G401 (cell line): ENCODE measurements around the gene FAM149A. TPM values are rescaled to one million over a fixed set of nuclear protein-coding genes. Genes with fewer than 3 reads are reported as not detected.

Experiments used
- DNase-seq: peaks from one replicate; pipeline ENCODE4 v3.0.0-alpha.2; 2015; ENCODE audit warnings: low spot score
- in situ Hi-C: cut with HindIII; loops from 2 replicates; pipeline ENCODE4 v1.10.0; 2016; ENCODE audit warnings: low sequenced_read_pairs, mixed read lengths
- total RNA-seq: library from RNA; depleted of rRNA; stranded (reverse); fragments of >200 nt; shearing (Covaris generic); gene quantifications from 2 replicates; pipeline ENCODE4 v1.2.3, GENCODE V29; 2014

The FAM149A gene
- total RNA-seq, 1 experiment from 2014 or later, result 4.3 TPM

DNA sequence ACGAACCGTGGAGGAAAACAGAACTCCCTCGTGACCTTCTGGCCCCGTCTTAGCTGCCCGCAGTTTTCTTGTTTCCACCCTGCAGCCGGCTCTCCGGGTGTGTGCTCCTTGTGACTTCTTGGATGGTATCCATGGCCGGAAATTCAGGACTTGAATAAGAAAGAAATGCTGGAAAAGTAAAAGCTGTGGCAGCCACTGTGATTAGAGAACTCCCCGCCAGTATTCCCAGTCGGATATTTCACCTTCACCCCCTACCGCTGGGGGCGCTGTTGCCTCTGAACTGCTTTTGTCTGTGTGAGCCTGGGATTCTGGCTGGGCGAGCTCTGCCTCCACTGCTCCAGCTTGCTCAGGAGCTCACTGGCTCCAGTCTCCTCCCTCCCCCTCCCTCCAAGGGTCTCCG is 45.4 kb downstream of the FAM149A start:
- in situ Hi-C loops, result no loop called here
- peak; percentile 21 for DNase-seq

DNA sequence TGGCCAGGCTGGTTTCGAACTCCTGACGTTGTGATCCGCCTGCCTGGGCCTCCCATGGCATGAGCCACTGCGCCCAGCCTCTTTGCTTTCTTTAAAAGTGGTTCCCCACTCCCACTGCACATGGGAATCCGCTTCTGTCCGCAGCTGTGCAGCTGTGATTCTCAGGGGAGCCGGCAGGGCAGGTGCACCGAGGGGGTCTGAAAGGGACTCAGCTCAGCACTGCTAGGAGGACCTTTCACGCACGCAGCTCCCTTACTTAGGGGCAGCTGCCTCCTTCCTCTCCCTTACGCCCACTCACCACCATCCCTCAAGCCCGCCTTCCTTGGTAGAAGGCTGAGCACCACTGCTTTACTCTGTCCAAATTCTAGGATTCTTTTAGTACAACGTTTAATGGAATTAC is 46.4 kb downstream of the FAM149A start:
- no peak for DNase-seq
- in situ Hi-C loops, result no loop called here

DNA sequence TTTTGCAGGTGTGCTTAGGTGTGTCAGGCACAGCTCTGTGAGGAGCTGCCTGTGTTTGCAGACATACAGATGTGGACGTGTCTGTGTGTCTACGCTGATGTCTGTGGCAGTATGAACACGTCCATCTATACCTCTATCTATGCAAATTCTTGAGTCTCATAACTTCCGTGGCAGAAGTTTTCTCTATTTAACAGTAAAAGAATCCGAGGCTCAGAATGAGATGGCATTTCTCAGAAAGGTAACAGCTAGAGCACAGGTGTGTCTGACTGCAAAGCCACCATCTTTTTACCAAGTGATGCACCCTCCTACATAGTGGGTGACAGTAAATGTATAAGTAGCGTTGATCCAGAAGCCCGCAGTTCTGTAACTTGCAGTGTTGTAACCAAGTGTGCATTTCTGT is 47.0 kb downstream of the FAM149A start:
- no peak for DNase-seq
- in situ Hi-C loops, result no loop called here

DNA sequence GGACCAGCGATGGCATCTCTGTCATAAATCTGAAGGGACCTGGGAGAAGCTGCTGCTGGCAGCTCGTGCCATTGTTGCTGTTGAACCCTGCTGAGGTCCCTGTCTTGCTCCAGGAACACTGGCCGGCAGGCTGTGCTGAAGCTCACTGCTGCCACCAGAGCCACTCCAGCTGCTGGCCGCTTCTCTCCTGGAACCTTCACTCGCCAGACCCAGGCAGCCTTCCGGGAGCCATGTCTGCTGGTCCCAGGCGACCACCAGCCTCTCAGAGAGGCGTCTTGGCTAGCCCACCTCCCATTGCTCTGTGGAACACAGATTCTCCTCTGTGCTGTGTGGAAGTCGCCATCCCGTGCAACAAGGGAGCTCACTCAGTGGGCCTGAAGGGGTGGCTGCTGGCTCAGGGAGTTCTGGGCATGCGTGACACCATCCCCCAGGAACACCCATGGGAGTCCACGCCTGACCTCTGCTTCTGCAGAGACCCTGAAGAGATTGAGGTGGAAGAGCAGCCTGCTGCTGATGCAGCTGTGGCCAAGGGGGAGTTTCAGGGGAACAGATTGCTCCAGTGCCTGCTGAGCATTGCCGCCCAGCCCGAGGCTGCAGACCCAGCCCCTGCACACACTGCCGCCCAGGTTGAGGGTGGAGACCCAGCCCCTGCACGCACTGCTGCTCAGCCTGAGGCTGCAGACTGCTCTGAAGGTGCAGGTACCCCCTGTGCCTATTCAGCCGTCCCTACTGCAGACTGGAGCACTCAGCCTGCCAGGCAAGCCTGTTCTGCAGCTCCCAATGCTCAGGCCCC is 53.7 kb downstream of the FAM149A start:
- DNase-seq, result no peak
- in situ Hi-C loops, result no loop called here

DNA sequence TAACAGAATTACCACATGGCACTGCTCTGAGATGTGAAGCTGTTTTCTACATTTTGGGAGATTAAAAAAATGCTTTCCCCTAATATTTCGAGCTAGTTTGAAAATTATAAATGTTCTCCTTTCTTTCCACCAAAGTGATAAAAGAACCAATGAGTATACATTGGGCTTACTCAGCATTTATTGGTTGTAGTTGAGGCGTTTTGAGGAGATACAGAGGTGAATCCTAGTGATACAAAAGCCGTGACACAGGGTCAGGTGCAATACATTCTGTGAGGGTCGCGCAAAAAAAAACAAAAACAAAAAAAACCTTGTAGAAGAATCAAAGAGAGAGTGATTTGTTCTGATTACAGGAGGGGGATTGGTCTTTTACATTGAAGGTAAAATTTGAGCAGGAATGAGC is 54.5 kb downstream of the FAM149A start:
- in situ Hi-C loops, result no loop called here
- no peak for DNase-seq

DNA sequence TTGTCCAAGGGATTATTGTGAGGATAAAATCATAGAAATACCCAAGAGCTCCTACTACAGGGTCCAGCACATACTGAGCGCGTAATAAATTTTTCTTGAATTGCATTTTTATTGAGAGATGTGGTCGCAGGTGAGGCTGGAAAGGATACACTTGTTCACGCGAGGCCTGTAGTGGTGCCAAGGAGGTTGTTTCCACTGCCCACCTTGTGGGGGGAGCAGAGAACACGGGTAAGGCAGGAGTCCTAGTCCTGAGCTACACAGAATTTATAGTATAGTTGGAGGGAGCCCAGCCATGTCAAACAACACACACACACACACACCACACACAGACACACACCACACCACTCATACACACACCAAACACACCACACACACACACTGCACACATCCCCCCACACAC is 55.1 kb downstream of the FAM149A start:
- in situ Hi-C loops, result no loop called here
- DNase-seq, result no peak

DNA sequence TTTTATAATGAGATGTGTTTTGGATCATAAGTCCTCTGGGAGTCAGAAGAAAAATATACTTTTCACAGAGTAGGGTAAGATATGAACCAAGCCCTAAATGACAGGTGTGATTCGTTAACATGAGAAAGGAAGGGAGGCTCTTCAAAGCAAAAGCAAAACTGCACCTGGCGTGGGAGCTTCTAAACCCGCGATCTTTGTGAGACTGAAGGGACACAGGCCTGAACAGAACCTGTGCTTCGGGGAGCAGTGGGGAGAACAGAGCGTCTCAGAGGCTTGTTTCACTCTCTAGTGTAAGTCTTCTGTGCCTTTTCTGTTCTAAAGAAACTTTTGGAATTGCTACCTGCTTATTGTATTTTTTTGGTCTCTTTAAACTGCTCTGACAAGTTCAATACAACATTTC is 56.6 kb downstream of the FAM149A start:
- in situ Hi-C loops, result no loop called here
- DNase-seq, result no peak

DNA sequence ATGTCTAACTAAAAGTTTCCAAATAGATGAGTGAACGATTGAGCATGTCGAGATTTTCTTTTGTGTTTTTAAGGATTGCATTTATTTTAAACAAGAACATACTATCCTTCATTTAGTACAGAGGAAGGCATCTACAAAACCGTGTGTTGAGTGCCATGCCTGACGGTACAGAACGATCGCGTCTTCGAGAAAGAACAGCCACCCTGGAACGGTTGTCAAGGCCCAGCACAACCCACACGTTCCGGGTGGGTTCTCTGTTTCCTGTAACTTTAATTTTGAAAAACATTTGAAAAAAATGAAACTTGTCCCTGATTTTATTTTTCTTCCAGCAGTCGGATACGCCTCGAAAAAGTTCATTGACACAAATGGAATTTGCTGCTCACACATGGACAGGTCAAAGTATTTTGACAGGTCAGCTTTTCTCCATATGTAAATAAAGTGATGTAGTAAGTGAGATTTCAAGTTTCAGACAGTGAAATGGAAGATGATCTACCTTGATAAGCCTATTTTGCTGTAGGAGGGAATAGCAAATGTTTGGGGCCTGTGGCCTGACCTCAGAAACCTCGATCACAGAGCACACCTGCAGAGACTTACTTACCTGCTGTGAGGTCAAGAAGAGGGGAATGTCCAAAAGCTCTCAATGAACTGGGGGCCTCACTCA is 62.5 kb downstream of the FAM149A start:
- in situ Hi-C loops, result no loop called here
- no peak for DNase-seq

DNA sequence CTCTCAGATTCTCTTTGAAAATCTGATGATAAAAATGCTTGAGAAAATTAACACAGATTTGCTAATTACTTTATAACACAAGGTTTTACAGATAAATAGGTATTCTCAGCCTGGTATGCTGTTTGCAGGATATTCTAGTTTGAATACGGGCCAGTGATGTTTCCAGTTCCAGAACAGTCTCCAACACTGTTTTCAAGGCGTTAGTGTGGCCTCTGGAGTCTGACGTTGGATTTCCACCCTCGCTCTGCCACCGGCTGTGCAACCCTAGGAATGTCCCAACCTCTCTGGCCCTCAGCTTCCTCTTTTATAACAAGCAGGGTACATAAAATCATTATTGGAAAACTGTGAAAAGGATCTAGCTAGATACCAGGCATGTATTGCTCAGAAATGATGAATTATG is 63.1 kb downstream of the FAM149A start:
- in situ Hi-C loops, result no loop called here
- no peak for DNase-seq

DNA sequence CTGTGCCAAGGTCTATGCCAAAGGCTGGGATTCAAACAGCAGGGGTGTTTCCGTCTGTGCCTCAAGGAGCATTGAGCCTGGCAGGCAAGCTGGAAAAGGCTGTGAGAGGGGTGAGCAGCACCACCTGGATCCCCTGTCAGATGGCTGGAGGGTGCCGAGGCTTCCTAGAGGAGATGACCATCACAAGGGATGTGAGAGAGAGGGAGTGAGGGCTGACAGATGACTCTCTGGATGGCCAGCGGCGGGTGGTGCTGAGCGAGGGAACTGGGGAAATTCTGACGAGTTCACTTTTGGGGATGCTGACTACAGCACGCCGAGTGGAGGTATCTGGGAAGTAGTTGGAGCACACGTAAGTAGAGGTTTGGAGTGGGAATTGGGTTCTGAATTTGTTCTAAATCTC is 64.2 kb downstream of the FAM149A start:
- in situ Hi-C loops, result no loop called here
- no peak for DNase-seq

DNA sequence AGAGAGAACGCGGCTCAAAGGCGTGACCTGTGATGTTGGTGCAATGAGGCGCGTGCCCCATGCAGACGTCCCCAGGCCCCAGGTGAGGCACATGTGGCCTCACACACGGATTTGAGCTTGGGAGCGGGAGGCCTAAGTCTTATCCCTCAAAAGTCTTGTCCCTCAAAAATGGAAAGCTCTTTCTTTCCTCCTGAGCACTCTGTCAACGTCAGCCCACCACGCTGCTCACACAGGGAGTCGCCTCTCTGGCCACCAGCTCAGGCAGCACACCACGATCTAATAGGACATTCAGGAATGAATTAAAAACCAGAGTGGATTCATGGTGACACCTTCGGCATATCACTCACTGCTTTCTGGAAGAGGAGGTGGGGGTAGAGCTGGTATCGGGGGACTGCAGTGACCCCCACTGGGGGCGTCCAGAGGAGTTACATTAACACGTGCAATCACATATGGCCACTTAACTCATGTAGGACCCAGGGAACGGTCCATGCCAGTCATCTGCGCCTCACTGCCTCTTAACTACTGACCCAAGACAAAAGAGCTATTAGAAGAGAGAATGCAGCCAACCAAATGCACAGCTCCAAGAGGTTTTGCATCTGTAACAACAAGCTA is 64.9 kb downstream of the FAM149A start:
- DNase-seq, result no peak
- in situ Hi-C loops, result no loop called here

DNA sequence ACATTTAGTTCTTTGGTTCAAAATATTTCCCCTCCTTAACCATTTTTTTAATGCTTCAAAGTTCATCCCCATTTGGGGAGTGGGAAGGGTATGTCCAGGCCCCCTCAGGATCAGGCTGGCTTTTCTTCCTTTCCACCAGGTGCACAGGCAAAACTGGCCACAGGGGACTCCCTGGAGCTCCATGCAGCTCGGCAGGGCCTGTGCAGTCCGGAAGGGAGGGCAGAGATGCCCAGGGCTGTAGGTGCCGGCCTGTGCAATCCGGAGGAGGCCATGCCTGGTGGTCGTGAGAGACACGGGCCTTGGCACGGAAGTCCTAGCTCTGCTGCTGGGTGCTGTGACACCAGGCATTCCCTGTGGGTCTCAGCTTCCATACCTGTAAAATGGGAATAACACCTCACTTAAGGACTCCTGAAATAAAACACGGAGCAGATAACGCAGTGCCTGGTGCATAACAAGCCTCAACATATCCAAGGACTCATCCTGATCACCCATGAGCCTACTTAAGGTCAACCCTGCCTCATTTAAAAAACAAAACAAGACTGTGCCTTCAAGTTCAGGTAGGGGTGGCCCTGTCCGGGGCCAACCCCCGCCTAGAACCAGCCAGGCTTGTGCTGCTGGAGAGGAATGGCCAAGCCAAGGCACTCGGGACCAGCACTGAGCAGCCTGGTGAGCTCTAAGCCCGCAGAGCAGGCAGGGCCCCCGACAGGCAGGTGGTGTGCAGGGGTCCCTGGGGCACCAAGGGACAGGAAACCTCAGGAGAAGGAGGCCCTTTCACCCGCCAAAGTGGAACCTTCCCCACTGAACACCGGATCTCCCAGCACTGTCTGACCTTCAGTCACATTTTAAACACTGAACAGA is 65.7 kb downstream of the FAM149A start:
- in situ Hi-C loops, result no loop called here
- no peak for DNase-seq

DNA sequence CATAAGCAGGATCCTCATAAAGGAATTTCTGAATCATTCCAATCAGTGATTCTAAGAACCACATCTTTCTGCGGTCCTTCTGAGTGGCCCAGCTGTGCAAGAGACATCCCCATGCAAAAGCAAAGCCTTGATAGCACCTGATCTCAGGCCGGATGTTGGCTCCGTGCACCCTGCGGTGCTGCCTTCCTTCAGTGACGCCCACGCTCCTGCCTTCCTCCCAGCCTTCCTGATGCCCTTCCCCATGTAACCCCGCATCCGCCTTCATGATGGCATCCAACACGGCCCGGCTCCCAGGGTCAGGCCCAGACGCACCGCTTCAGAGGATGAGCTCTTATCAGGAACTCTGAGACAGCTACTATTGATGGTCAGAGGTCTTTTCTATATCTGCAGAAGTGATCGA is 66.5 kb downstream of the FAM149A start:
- DNase-seq, result no peak
- in situ Hi-C loops, result no loop called here

DNA sequence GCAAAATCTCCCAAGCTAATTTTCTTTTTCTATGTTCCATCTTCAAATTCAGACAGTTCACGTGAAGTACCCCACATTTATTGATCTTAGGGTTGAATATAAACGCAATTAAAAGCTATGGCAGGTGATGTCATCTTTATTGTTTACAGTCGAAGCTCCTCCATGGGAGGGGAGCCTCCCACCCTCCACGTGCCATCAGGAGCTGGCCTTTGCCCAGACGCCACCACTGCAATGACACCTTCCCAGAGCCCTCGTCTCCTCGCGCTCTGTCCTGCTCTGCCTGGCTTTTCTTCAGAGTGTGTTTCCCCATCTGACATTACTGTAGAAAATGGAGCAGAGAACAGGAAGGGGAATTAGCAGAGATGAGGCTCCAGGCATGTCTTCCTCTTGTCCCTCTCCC is 68.0 kb downstream of the FAM149A start:
- no peak for DNase-seq
- in situ Hi-C loops, result no loop called here

DNA sequence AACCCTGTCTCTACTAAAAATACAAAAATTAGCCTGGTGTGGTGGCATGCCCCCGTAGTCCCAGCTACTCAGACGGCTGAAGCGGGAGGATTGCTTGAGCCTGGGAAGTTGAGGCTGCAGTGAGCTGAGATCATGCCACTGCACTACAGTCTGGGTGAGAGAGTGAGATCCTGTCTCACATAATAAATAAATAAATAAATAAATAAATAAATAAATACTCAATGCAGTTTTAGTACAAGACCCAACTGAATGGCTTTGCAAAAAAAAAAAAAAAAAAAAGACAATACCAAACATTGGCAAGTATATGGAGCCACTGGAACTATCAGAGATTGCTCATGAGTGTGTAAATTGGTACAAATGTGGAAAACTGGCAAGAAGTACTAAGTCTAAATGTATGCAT is 83.6 kb downstream of the FAM149A start:
- in situ Hi-C loops, result no loop called here
- no peak for DNase-seq

DNA sequence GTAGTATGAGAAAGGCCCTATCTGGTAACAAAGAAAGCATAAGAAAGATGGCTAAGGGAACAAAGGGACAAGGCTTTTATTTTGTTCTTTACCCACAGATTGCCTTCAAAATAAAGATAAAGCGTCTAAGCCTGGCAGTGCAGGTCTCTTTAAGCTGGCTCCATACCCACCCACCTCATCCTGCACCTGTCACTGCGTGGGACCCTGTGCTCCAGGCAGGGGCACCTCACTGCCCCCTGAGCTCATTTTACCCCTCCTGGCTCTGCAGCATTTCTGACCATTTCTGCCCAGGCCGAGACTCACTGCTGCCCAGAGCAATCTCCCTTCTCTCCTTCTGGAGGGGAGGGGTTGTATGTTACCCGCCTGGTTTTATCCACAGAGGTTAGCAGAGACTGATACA is 85.2 kb downstream of the FAM149A start:
- no peak for DNase-seq
- in situ Hi-C loops, result no loop called here

DNA sequence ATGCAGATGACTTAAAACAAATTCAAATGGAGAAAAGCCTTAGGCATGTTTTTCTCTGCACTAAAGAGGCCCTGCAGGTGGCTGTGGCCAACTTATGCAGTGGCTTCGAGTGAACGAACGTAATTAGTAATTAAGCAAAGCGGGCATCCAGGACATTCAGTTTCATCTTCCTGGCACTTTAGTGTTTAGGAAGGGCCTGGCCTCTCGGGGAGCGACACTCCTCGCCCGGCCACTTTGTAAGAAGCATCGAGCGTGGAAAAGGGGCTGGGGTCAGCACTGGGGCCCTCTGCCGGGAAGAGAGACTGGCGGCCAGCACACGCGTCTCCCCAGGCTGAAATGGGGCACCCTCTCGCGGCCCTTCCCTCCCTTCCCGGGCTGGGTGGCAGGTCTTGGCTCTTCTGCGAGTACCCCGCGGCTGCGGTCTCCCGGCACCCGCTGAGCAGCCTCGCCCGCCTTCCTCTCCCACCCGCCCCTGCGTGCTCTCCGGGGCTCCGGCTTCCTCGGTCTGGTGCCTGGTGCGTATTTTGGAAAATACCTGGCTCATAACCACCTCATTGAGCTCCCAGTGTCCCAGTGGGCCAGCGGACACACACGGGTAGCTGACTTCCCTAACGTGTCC is 86.2 kb downstream of the FAM149A start:
- in situ Hi-C loops, result no loop called here
- DNase-seq, result peak; percentile 61

DNA sequence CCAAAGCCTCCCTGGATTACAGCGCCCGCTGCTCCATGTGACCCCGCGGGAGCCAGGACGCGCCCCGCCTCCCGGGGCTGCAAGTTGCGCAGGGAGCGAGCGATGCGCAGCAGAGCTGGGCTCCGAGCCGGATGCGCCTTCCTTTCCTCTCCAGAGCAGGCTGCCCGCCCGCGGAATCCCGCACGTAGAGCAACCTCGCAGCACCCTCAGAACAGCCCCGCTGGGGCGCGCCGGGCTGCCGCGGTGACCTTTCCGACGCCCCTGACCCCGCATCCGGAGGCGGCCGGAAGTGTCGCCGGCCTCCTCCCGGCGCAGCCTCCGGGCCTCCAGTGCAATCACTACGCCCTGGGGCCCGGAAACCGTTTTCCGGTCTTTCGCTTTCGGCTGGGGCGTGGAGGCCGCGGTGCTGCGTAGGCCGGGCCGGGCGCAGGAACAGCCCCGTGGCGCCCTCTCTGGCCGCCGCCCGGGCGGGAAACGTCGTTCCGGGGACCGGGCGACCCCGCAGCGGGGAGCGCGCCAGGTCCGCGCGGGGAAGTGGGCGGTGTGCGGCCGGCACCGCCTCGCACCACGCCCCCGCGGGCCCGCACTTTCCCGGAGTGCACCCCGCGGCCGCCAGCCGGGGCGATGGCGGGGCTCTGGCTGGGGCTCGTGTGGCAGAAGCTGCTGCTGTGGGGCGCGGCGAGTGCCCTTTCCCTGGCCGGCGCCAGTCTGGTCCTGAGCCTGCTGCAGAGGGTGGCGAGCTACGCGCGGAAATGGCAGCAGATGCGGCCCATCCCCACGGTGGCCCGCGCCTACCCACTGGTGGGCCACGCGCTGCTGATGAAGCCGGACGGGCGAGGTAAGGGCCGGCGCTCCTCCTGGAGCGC is 86.9 kb downstream of the FAM149A start, which contains the start of gene CYP4V2:
Gene CYP4V2 (plus strand): TSS at position 368 of the 866 bp plus-strand sequence. CDS start 257 bp downstream, at position 625.
- in situ Hi-C loops, result no loop called here

More for the DNA sequence above, 86.9 kb downstream of the FAM149A start, which contains the start of gene CYP4V2:
- peak; percentile 67 for DNase-seq
